GM06990 (cell line): ENCODE data around the gene AOX1.

Source experiments
- DNase-seq: peaks from one replicate; pipeline ENCODE4 v3.0.0-alpha.2; 2011; ENCODE audit not compliant: insufficient read length; ENCODE audit errors: extremely low read depth
- H3K27me3 ChIP-seq: replicated peaks from 2 replicates; pipeline ENCODE4 v1.6.0; 2011; ENCODE audit warnings: low read length; ENCODE audit not compliant: control insufficient read depth, insufficient read depth
- H3K36me3 ChIP-seq: 2 replicates; pipeline ENCODE4 v1.5.1; 2011; ENCODE audit warnings: low read length; ENCODE audit not compliant: control insufficient read depth, insufficient read depth
- H3K4me3 ChIP-seq: replicated peaks from 2 replicates; pipeline ENCODE4 v1.5.1; 2011; ENCODE audit warnings: low read depth, mild to moderate bottlenecking, control low read depth, low read length
- TF ChIP-seq, protein P1 (sequence below): IDR thresholded peaks from 2 replicates; pipeline ENCODE4 v1.5.1; 2011; ENCODE audit warnings: low read length, control low read depth, mild to moderate bottlenecking, inconsistent platforms; ENCODE audit not compliant: insufficient read depth, poor library complexity, severe bottlenecking

AOX1 gene

DNA sequence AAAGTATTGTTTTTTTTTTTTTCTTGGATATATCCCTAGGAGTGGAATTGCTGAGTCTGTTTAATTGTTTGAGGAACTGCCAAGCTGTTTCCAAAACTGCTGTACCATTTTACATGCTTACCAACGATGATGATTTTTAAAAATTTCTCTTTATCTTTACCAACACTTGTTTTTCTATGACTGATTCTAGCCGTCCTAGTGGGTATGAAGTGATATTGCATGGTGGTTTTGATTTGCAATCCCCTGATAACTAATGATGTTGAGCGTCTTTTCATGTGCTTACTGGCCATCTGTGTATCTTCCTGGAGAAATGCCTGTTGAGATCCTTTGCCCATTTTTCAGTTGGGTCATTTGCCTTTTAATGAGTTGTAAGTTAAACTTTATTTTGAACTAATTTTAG is 8.8 kb upstream of the AOX1 start:
- TF ChIP-seq, protein P1, sequence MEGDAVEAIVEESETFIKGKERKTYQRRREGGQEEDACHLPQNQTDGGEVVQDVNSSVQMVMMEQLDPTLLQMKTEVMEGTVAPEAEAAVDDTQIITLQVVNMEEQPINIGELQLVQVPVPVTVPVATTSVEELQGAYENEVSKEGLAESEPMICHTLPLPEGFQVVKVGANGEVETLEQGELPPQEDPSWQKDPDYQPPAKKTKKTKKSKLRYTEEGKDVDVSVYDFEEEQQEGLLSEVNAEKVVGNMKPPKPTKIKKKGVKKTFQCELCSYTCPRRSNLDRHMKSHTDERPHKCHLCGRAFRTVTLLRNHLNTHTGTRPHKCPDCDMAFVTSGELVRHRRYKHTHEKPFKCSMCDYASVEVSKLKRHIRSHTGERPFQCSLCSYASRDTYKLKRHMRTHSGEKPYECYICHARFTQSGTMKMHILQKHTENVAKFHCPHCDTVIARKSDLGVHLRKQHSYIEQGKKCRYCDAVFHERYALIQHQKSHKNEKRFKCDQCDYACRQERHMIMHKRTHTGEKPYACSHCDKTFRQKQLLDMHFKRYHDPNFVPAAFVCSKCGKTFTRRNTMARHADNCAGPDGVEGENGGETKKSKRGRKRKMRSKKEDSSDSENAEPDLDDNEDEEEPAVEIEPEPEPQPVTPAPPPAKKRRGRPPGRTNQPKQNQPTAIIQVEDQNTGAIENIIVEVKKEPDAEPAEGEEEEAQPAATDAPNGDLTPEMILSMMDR = no peak
- H3K36me3 ChIP-seq = no peaks in the 10 kb centered on the region

DNA sequence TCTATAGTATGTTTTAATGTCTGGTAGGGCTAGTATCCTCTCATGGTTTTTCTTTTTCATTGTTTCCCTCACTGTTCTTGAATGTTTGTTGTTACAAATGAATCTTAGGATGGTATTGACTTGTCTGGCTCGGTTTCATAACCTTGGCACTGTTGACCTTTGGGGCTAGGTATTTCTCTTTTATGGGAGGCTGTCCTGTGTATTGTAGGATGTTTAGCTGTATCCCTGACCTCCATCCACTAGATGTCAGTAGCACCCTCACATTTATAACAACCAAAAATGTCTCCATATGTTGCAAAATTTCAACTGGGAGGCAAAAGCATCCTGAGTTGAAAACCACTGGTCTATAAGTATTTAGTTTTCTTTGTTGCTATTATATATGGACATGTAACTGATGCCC is 7.0 kb upstream of the AOX1 start:
- no peak for DNase-seq
- H3K36me3 ChIP-seq = no peaks in the 10 kb centered on the region
- TF ChIP-seq, protein P1 = peak; percentile 52
- H3K4me3 ChIP-seq = no peak overlapping the region
- no peaks in the 10 kb centered on the region for H3K27me3 ChIP-seq

More for the DNA sequence above, 8.8 kb upstream of the AOX1 start:
- no peaks in the 10 kb centered on the region for H3K27me3 ChIP-seq
- H3K4me3 ChIP-seq = no peak overlapping the region
- DNase-seq = no peak

DNA sequence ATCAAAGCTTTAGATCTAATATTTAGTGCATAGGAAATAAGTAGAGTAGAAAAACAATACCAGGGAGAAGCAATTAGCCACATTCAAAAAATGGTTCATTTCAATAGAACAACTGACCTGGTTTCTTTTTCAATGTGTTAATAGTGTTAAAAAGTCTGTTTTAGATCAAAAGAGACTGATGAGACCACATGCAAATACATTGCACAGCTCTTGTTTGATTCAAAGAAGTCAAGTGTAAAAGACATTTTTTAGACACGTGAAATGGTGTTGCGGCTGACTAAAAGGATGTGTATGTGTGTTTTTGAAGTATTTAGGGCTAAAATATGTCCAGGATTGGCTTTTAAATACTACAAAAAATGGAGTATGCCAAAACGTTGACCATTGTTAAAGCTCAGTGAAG is 1.2 kb upstream of the AOX1 start:
- no peak for DNase-seq
- Histone ChIP-seq H3K27me3 (no peaks in the 10 kb centered on the region), H3K4me3 (no peak overlapping the region), H3K36me3 (no peaks in the 10 kb centered on the region)
- TF ChIP-seq, protein P1 = no peak

DNA sequence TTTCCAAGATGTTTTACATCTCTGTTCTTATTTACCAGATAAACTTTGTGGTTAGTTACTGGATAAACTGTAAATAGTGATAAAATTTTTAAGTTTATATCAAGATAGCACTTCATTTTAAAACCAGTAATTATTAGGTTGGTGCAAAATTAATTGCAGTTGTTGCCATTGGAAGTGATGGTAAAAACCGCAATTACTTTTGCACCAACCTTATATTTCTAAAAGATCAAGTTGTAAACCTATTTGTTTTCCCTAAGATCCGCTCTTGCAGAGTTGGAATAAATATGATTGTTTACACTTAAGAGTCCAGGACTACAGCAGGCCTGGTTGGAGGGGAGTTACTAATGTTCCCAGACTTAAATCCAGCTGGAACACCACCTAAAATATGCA is 479 bp upstream of the AOX1 start:
- H3K27me3 ChIP-seq = no peaks in the 10 kb centered on the region
- no peaks in the 10 kb centered on the region for H3K36me3 ChIP-seq
- no peak for DNase-seq
- peak overlapping the region; percentile 47; the same call in 1 of the 2 replicates for H3K4me3 ChIP-seq
- TF ChIP-seq, protein P1 = no peak

DNA sequence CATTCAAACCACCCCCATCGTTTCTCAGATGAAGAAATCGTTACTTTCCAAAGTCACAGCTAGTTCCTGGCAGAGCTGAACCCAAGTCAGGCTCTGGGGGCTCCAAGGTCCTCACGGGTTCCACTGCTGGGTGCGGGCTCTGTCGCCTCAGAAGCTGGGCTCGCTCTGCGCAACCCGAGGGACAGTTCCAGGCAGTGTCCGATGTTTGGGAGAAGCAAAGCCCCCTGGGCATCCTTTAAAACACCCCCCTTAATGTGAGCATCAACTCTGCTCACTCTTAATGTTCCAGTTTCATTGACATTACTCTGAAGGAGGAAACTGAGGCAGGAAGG is 796 bp downstream of the AOX1 start:
- no peak for DNase-seq
- Histone ChIP-seq H3K27me3 (no peaks in the 10 kb centered on the region), H3K36me3 (no peaks in the 10 kb centered on the region), H3K4me3 (no peak overlapping the region)
- TF ChIP-seq, protein P1 = no peak

DNA sequence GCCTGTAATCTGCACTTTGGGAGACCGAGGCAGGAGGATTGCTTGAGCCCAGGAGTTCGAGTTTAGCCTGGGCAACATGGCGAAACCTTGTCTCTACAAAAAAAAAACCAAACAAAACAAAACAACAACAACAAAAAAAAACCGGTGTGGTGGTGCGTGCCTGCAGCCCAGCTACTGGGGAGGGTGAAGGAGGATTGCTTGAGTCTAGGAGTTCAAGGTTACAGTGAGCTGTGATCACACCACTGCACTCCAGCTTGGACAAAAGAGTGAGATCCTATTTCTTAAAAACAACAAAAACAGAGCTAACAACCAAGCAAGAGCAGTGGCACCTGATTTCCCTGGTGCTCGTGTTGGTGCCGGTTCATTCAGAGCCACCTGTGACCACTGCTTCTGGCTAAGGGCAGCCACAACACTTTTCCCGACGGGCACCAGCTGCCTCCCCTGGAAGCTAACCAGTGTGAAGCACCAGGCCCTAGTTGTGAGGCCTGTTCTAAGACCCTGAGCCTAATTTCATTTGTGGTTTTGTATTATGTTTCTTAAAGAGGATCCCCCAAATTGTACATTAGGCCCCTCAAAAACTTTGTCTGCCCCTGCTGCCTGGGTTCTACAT is 1.3 kb downstream of the AOX1 start:
- no peaks in the 10 kb centered on the region for H3K36me3 ChIP-seq
- no peaks in the 10 kb centered on the region for H3K27me3 ChIP-seq
- DNase-seq = no peak
- H3K4me3 ChIP-seq = no peak overlapping the region
- TF ChIP-seq, protein P1 = no peak
